HEK293 (cell line): Measurements from ENCODE around the gene MESD.
A peak's percentile ranks its signal among the peaks of the same experiment; 100 is the strongest.

ENCODE experiments used
- AEBP2 ChIP-seq: fragments of 450-650 bp; formaldehyde crosslinking; IDR thresholded peaks from 2 replicates; pipeline ENCODE4 v1.5.1; 2016; ENCODE audit warnings: missing biosample characterization, missing genetic modification characterization, borderline replicate concordance
- KLF8 ChIP-seq: fragments of 450-650 bp; formaldehyde crosslinking; IDR thresholded peaks from 2 replicates; pipeline ENCODE4 v1.5.1; 2016; ENCODE audit warnings: missing biosample characterization, missing genetic modification characterization
- OSR2 ChIP-seq: fragments of 450-650 bp; formaldehyde crosslinking; IDR thresholded peaks from 2 replicates; pipeline ENCODE4 v1.5.1; 2016; ENCODE audit warnings: missing biosample characterization, missing genetic modification characterization
- PRDM4 ChIP-seq: fragments of 450-650 bp; formaldehyde crosslinking; IDR thresholded peaks from 2 replicates; pipeline ENCODE4 v1.5.1; 2017; ENCODE audit warnings: missing biosample characterization, missing genetic modification characterization
- ZBTB1 ChIP-seq: fragments of 450-650 bp; formaldehyde crosslinking; IDR thresholded peaks from 2 replicates; pipeline ENCODE4 v1.5.1; 2016; ENCODE audit warnings: missing biosample characterization, missing genetic modification characterization
- ZBTB11 ChIP-seq: fragments of 450-650 bp; formaldehyde crosslinking; conservative IDR thresholded peaks from 2 replicates; pipeline ENCODE4 v1.5.1; 2016; ENCODE audit warnings: low read depth, missing biosample characterization, missing genetic modification characterization
- ZBTB44 ChIP-seq: fragments of 450-650 bp; IDR thresholded peaks from 2 replicates; pipeline ENCODE4 v1.5.1; 2018; ENCODE audit warnings: missing biosample characterization, mild to moderate bottlenecking, missing genetic modification characterization
- ZBTB8A ChIP-seq: fragments of 450-650 bp; formaldehyde crosslinking; IDR thresholded peaks from 2 replicates; pipeline ENCODE4 v1.5.1; 2016; ENCODE audit warnings: missing biosample characterization, missing genetic modification characterization
- ZFP69B ChIP-seq: fragments of 450-650 bp; formaldehyde crosslinking; IDR thresholded peaks from 2 replicates; pipeline ENCODE4 v1.5.1; 2016; ENCODE audit warnings: missing biosample characterization, missing genetic modification characterization
- ZNF140 ChIP-seq: fragments of 450-650 bp; formaldehyde crosslinking; IDR thresholded peaks from 2 replicates; pipeline ENCODE4 v1.5.1; 2016; ENCODE audit warnings: missing biosample characterization, missing genetic modification characterization
- ZNF155 ChIP-seq: fragments of 450-650 bp; formaldehyde crosslinking; IDR thresholded peaks from 2 replicates; pipeline ENCODE4 v1.5.1; 2016; ENCODE audit warnings: missing biosample characterization, missing genetic modification characterization
- ZNF169 ChIP-seq: fragments of 450-650 bp; formaldehyde crosslinking; IDR thresholded peaks from 2 replicates; pipeline ENCODE4 v1.5.1; 2016; ENCODE audit warnings: missing biosample characterization, missing genetic modification characterization
- ZNF174 ChIP-seq: fragments of 450-650 bp; formaldehyde crosslinking; IDR thresholded peaks from 2 replicates; pipeline ENCODE4 v1.5.0; 2017; ENCODE audit warnings: missing biosample characterization, mild to moderate bottlenecking, missing genetic modification characterization
- ZNF223 ChIP-seq: fragments of 450-650 bp; formaldehyde crosslinking; IDR thresholded peaks from 2 replicates; pipeline ENCODE4 v1.5.1; 2016; ENCODE audit warnings: missing biosample characterization, missing genetic modification characterization
- ZNF302 ChIP-seq: fragments of 450-650 bp; formaldehyde crosslinking; IDR thresholded peaks from 2 replicates; pipeline ENCODE4 v1.5.1; 2016; ENCODE audit warnings: missing biosample characterization, missing genetic modification characterization, low read depth
- ZNF341 ChIP-seq: fragments of 450-650 bp; formaldehyde crosslinking; IDR thresholded peaks from 2 replicates; pipeline ENCODE4; 2016; ENCODE audit warnings: low read depth, missing biosample characterization, missing genetic modification characterization
- ZNF354C ChIP-seq: fragments of 450-650 bp; formaldehyde crosslinking; IDR thresholded peaks from 2 replicates; pipeline ENCODE4 v1.5.1; 2016; ENCODE audit warnings: missing biosample characterization, missing genetic modification characterization, low read depth, borderline replicate concordance
- ZNF433 ChIP-seq: fragments of 450-650 bp; formaldehyde crosslinking; IDR thresholded peaks from 2 replicates; pipeline ENCODE4 v1.5.1; 2016; ENCODE audit warnings: missing biosample characterization, missing genetic modification characterization, low read depth
- ZNF449 ChIP-seq: fragments of 450-650 bp; formaldehyde crosslinking; IDR thresholded peaks from 2 replicates; pipeline ENCODE4 v1.5.1; 2017; ENCODE audit warnings: missing biosample characterization, mild to moderate bottlenecking, missing genetic modification characterization, moderate library complexity
- ZNF529 ChIP-seq: fragments of 450-650 bp; formaldehyde crosslinking; IDR thresholded peaks from 2 replicates; pipeline ENCODE4 v1.5.1; 2017; ENCODE audit warnings: missing genetic modification characterization, missing biosample characterization; ENCODE audit not compliant: insufficient replicate concordance
- ZNF558 ChIP-seq: fragments of 450-650 bp; formaldehyde crosslinking; IDR thresholded peaks from 2 replicates; pipeline ENCODE4 v1.5.1; 2016; ENCODE audit warnings: missing biosample characterization, missing genetic modification characterization
- ZNF600 ChIP-seq: fragments of 450-650 bp; formaldehyde crosslinking; IDR thresholded peaks from 2 replicates; pipeline ENCODE4 v1.5.1; 2016; ENCODE audit warnings: missing biosample characterization, missing genetic modification characterization
- ZNF792 ChIP-seq: fragments of 450-650 bp; formaldehyde crosslinking; IDR thresholded peaks from 2 replicates; pipeline ENCODE4 v1.5.1; 2016; ENCODE audit warnings: missing biosample characterization, missing genetic modification characterization
- ZNF843 ChIP-seq: fragments of 450-650 bp; formaldehyde crosslinking; IDR thresholded peaks from 2 replicates; pipeline ENCODE4 v1.5.1; 2016; ENCODE audit warnings: missing biosample characterization, missing genetic modification characterization
- ZSCAN18 ChIP-seq: fragments of 450-650 bp; formaldehyde crosslinking; IDR thresholded peaks from 2 replicates; pipeline ENCODE4 v1.5.1; 2016; ENCODE audit warnings: missing biosample characterization, missing genetic modification characterization
- ZSCAN23 ChIP-seq: fragments of 450-650 bp; formaldehyde crosslinking; IDR thresholded peaks from 2 replicates; pipeline ENCODE4 v1.5.1; 2016; ENCODE audit warnings: missing biosample characterization, missing genetic modification characterization
- ZSCAN4 ChIP-seq: fragments of 450-650 bp; formaldehyde crosslinking; IDR thresholded peaks from 2 replicates; pipeline ENCODE4 v1.5.1; 2017; ENCODE audit warnings: missing biosample characterization, missing genetic modification characterization

Gene MESD

GRCh38 chr15:80978685-80979329 is 10.8 kb downstream of the MESD start (continued):
- TF ChIP-seq ZNF558 (tag by site-specific recombination) = no peak
- TF ChIP-seq ZSCAN18 (tag by site-specific recombination) = no peak
- TF ChIP-seq ZNF302 (tag by site-specific recombination) = no peak
- no peak for TF ChIP-seq ZNF529 (tag by site-specific recombination)
- TF ChIP-seq ZNF140 (tag by site-specific recombination) = no peak
- no peak for TF ChIP-seq ZBTB8A (tag by site-specific recombination)
- TF ChIP-seq ZNF433 = no peak
- no peak for TF ChIP-seq ZNF792 (tag by site-specific recombination)
- no peak for TF ChIP-seq ZBTB1 (tag by site-specific recombination)
- TF ChIP-seq KLF8 (tag by site-specific recombination) = no peak
- no peak for TF ChIP-seq ZNF600
- no peak for TF ChIP-seq ZNF174 (tag by site-specific recombination)
- no peak for TF ChIP-seq ZSCAN4 (tag by site-specific recombination)
- TF ChIP-seq PRDM4 = no peak
- TF ChIP-seq AEBP2 = no peak
- no peak for TF ChIP-seq ZNF449 (tag by site-specific recombination)
- no peak for TF ChIP-seq ZNF843 (tag by site-specific recombination)
- no peak for TF ChIP-seq ZNF354C
- no peak for TF ChIP-seq ZNF169 (tag by site-specific recombination)
- no peak for TF ChIP-seq ZFP69B
- TF ChIP-seq ZNF341 (tag by site-specific recombination) = no peak
- TF ChIP-seq ZNF155 (tag by site-specific recombination) = no peak
- TF ChIP-seq OSR2 (tag by site-specific recombination) = peak; percentile 14; the same call in 1 of the 2 replicates
- no peak for TF ChIP-seq ZBTB11 (tag by site-specific recombination)
- no peak for TF ChIP-seq ZSCAN23 (tag by site-specific recombination)
- no peak for TF ChIP-seq ZNF223 (tag by site-specific recombination)
- no peak for TF ChIP-seq ZBTB44 (tag by site-specific recombination)
